SK-N-SH (cell line): Measurements from ENCODE around the gene PDE9A.
"Not testable (repeated sequence)": the region's sequence is repeated elsewhere in the genome, so short reads cannot be mapped to it uniquely, and the experiment has no call there.

Source experiments
- EP300 ChIP-seq, 2 experiments: IDR thresholded peaks; 2 replicates each; pipeline versions ENCODE4 v1.4.0 to v1.6.1; 2012; ENCODE audit warnings: borderline replicate concordance in 1 of 2, low read depth in 1 of 2, low read length in 1 of 2
- GABPA ChIP-seq: IDR thresholded peaks from 2 replicates; pipeline ENCODE4 v1.4.0; 2012; ENCODE audit warnings: low read depth, mild to moderate bottlenecking
- MXI1 ChIP-seq: IDR thresholded peaks from 2 replicates; pipeline ENCODE4 v1.6.1; 2012; ENCODE audit warnings: mild to moderate bottlenecking, low read depth, low read length, improper control_type of control experiment
- PBX3 ChIP-seq: IDR thresholded peaks from 2 replicates; pipeline ENCODE4; 2012
- RXRA ChIP-seq: IDR thresholded peaks from 2 replicates; pipeline ENCODE4 v1.4.0; 2012; ENCODE audit warnings: low read depth, mild to moderate bottlenecking, borderline replicate concordance
- SIN3A ChIP-seq: IDR thresholded peaks from 2 replicates; pipeline ENCODE4 v1.6.1; 2012; ENCODE audit warnings: low read depth, mild to moderate bottlenecking, low read length, moderate library complexity, borderline replicate concordance
- SMC3 ChIP-seq: IDR thresholded peaks from 2 replicates; pipeline ENCODE4 v1.6.1; 2012; ENCODE audit warnings: low read depth, low read length, improper control_type of control experiment
- TCF12 ChIP-seq: IDR thresholded peaks from 2 replicates; pipeline ENCODE4 v1.4.0; 2012
- TF ChIP-seq, protein P1 (sequence below): fragments of 200-600 bp; sonication (generic); IDR thresholded peaks from 2 replicates; pipeline ENCODE4 v1.6.1; 2017; ENCODE audit warnings: antibody characterized with exemption, mild to moderate bottlenecking, moderate library complexity
- TF ChIP-seq, protein P2 (sequence below): IDR thresholded peaks from 2 replicates; pipeline ENCODE4 v1.6.1; 2012; ENCODE audit warnings: mild to moderate bottlenecking, low read depth, low read length, moderate library complexity

DNA sequence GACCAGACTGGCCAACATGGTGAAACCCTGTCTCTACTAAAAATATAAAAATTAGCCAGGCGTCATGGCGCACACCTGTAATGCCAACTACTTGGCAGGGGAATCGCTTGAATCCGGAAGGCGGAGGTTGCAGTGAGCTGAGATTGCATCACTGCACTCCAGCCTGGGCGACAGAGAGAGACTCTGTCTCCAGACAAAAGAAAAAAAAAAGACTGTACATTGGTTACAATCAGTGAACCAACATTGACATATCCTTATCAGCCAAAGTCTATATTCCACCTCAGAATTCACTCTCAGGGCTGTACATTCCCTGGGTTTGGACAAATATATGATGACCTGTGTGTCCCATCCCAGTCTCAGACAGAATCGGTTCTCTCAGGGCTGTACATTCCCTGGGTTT is 62.0 kb downstream of the PDE9A start:
- TF ChIP-seq, protein P1, sequence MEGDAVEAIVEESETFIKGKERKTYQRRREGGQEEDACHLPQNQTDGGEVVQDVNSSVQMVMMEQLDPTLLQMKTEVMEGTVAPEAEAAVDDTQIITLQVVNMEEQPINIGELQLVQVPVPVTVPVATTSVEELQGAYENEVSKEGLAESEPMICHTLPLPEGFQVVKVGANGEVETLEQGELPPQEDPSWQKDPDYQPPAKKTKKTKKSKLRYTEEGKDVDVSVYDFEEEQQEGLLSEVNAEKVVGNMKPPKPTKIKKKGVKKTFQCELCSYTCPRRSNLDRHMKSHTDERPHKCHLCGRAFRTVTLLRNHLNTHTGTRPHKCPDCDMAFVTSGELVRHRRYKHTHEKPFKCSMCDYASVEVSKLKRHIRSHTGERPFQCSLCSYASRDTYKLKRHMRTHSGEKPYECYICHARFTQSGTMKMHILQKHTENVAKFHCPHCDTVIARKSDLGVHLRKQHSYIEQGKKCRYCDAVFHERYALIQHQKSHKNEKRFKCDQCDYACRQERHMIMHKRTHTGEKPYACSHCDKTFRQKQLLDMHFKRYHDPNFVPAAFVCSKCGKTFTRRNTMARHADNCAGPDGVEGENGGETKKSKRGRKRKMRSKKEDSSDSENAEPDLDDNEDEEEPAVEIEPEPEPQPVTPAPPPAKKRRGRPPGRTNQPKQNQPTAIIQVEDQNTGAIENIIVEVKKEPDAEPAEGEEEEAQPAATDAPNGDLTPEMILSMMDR, result not testable (repeated sequence)
- TF ChIP-seq SMC3; GABPA; SIN3A; TCF12; EP300 (IDR thresholded peaks at IDR 0.05; ENCODE audit: borderline replicate concordance in 1 of 2, low read depth in 1 of 2, low read length in 1 of 2); RXRA; MXI1; PBX3: not testable (repeated sequence)
- TF ChIP-seq, protein P2, sequence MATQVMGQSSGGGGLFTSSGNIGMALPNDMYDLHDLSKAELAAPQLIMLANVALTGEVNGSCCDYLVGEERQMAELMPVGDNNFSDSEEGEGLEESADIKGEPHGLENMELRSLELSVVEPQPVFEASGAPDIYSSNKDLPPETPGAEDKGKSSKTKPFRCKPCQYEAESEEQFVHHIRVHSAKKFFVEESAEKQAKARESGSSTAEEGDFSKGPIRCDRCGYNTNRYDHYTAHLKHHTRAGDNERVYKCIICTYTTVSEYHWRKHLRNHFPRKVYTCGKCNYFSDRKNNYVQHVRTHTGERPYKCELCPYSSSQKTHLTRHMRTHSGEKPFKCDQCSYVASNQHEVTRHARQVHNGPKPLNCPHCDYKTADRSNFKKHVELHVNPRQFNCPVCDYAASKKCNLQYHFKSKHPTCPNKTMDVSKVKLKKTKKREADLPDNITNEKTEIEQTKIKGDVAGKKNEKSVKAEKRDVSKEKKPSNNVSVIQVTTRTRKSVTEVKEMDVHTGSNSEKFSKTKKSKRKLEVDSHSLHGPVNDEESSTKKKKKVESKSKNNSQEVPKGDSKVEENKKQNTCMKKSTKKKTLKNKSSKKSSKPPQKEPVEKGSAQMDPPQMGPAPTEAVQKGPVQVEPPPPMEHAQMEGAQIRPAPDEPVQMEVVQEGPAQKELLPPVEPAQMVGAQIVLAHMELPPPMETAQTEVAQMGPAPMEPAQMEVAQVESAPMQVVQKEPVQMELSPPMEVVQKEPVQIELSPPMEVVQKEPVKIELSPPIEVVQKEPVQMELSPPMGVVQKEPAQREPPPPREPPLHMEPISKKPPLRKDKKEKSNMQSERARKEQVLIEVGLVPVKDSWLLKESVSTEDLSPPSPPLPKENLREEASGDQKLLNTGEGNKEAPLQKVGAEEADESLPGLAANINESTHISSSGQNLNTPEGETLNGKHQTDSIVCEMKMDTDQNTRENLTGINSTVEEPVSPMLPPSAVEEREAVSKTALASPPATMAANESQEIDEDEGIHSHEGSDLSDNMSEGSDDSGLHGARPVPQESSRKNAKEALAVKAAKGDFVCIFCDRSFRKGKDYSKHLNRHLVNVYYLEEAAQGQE, result not testable (repeated sequence)
